Left lung (tissue), 10 donors: ENCODE data around the gene CLDN20. TPM values are rescaled to one million over a fixed set of nuclear protein-coding genes. Genes with fewer than 3 reads are reported as not detected.

ENCODE experiments used
- ATAC-seq: fragments of 200-7000 bp; cut with Tn5 transposase; one replicate; pipeline ENCODE4 v1.9.1; 2020; ENCODE audit warnings: moderate library complexity
- DNase-seq, 4 donors: peaks; one replicate each; pipeline ENCODE4 v3.0.0-alpha.2; 2013 to 2020
- H3K27ac ChIP-seq, 2 donors: fragments of 200-600 bp; sonication (generic) in 1 of 2; one replicate each; pipeline versions ENCODE4 v1.5.0 to v1.8.0; 2020 to 2021
- H3K27me3 ChIP-seq, 2 donors: fragments of 200-600 bp; sonication (generic) in 1 of 2; one replicate each; pipeline versions ENCODE4 v1.5.0 to v1.8.0; 2020 to 2021
- H3K36me3 ChIP-seq, 2 donors: fragments of 200-600 bp; sonication (generic) in 1 of 2; one replicate each; pipeline versions ENCODE4 v1.5.0 to v1.8.0; 2020 to 2021
- H3K4me1 ChIP-seq, 2 donors: fragments of 200-600 bp; one replicate each; pipeline ENCODE4 v1.8.0; 2021
- H3K4me3 ChIP-seq, 2 donors: fragments of 200-600 bp; sonication (generic) in 1 of 2; one replicate each; pipeline versions ENCODE4 v1.5.0 to v1.8.0; 2020 to 2021; ENCODE audit warnings: mild to moderate bottlenecking in 1 of 2
- H3K9me3 ChIP-seq, 2 donors: fragments of 200-600 bp; sonication (generic) in 1 of 2; one replicate each; pipeline versions ENCODE4 v1.5.0 to v1.8.0; 2020 to 2021
- CTCF ChIP-seq, 2 donors: fragments of 200-600 bp; sonication (generic) in 1 of 2; IDR thresholded peaks; one replicate each; pipeline versions ENCODE4 v1.5.0 to v1.8.0; 2021; ENCODE audit warnings: antibody characterized with exemption in 2 of 2
- intact Hi-C, 2 donors: fragments of 100-400 bp; cut with DNase I; formaldehyde crosslinking; loops; one replicate each; pipeline versions ENCODE4 v1.11.2 to v1.14.2; 2022
- polyA plus RNA-seq, 6 donors: library from polyadenylated mRNA; unstranded; fragments of 120-200 nt; gene quantifications; one replicate each; pipeline ENCODE4 v1.2.1, GENCODE V29; 2013; ENCODE audit not compliant: insufficient read length in 6 of 6
- total RNA-seq, 2 donors: library from RNA; stranded (reverse); fragmentation: NEBNext Ultra II Directional; extraction: Animal tissue kit (Norgen Biotek cat#: 25700); gene quantifications; one replicate each; pipeline ENCODE4 v1.2.1, GENCODE V29; 2021
- donor health status: DM: no; HTN: yes; CAD: no.
- donor health status: DM: no; HTN: no; CAD: no.

CLDN20 gene
- total and polyA plus RNA-seq, 8 donors, result 1.2 to 4.3 (median 3.0) TPM; not detected in 2

- no peaks in the 10 kb centered on the region for H3K9me3 ChIP-seq
- intact Hi-C loops, result no loop called here
- no peaks in the 10 kb centered on the region for H3K4me1 ChIP-seq
- H3K36me3 ChIP-seq, result peaks cover 0 to 67% of the 10 kb centered on the region in 2 donors
- DNase-seq, result no peak
- H3K4me3 ChIP-seq, result no peak overlapping the region
- H3K27ac ChIP-seq, result no peak overlapping the region
- no peak for TF ChIP-seq CTCF (IDR thresholded peaks at IDR 0.05)
- ATAC-seq, result no peak
- no peaks in the 10 kb centered on the region for H3K27me3 ChIP-seq
These were observed 7.6 kb upstream of the CLDN20 start for GRCh38 chr6:155256122-155256795.

DNA sequence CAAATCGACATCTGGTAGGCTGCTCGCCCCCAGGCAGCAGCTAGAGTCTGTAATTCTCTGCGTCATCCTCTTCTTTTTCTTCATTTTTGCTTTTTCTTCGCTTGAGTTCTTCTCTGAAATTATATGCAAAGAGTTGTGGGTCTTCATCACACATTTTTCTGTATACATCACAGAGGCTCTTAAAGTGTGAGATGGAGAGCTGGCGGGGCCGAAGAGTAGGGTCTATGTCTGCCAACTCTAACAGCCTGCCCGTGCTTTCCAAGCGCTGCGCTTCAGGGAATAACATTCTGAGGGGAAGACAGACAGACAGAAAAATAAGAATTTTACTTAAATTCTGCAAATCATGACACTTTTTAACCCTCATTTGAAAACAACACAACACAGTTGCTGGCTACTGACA lies 6.0 kb upstream of the CLDN20 start:
- no peak for DNase-seq
- no peak overlapping the region for H3K27ac ChIP-seq
- TF ChIP-seq CTCF (IDR thresholded peaks at IDR 0.05), result no peak
- H3K9me3 ChIP-seq, result no peaks in the 10 kb centered on the region
- no peak overlapping the region for H3K4me3 ChIP-seq
- peaks cover 0 to 60% of the 10 kb centered on the region in 2 donors for H3K36me3 ChIP-seq
- no peak for ATAC-seq
- no peaks in the 10 kb centered on the region for H3K27me3 ChIP-seq
- intact Hi-C loops, result no loop called here
- no peaks in the 10 kb centered on the region for H3K4me1 ChIP-seq

DNA sequence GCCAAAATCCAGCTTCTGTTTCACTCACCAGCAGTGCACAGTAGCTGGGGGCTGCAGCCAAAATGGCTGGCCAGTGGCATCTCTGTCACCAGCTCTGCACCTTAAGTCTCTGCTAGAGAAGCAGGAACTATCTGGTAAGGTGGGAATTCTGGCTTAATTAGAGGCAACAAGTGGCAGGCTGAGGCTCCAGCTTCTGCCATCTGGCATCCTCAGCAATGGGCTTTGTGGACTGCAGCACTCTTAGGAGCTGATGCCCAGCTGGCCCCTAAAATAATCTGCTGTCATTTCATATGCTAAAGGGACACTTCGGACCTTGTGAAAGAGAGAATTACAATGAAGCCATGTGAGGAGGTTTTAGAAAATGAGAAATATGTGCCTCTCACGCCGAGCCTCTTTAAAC lies 4.6 kb upstream of the CLDN20 start:
- H3K9me3 ChIP-seq, result no peaks in the 10 kb centered on the region
- no peak for TF ChIP-seq CTCF (IDR thresholded peaks at IDR 0.05)
- peaks cover 0 to 55% of the 10 kb centered on the region in 2 donors for H3K36me3 ChIP-seq
- no peak overlapping the region for H3K27ac ChIP-seq
- no peaks in the 10 kb centered on the region for H3K27me3 ChIP-seq
- no peaks in the 10 kb centered on the region for H3K4me1 ChIP-seq
- no peak overlapping the region for H3K4me3 ChIP-seq
- intact Hi-C loops, result no loop called here
- ATAC-seq, result no peak
- DNase-seq, result no peak

- Histone ChIP-seq H3K27me3 (no peaks in the 10 kb centered on the region), H3K4me3 (no peak overlapping the region), H3K4me1 (no peaks in the 10 kb centered on the region), H3K36me3 (peaks cover 0 to 48% of the 10 kb centered on the region in 2 donors), H3K27ac (no peak overlapping the region), H3K9me3 (no peaks in the 10 kb centered on the region)
- DNase-seq, result no peak
- ATAC-seq, result peak; percentile 68
- intact Hi-C loops, result no loop called here
- TF ChIP-seq CTCF (IDR thresholded peaks at IDR 0.05), result no peak
These were observed 3.9 kb upstream of the CLDN20 start for GRCh38 chr6:155259897-155260296.

DNA sequence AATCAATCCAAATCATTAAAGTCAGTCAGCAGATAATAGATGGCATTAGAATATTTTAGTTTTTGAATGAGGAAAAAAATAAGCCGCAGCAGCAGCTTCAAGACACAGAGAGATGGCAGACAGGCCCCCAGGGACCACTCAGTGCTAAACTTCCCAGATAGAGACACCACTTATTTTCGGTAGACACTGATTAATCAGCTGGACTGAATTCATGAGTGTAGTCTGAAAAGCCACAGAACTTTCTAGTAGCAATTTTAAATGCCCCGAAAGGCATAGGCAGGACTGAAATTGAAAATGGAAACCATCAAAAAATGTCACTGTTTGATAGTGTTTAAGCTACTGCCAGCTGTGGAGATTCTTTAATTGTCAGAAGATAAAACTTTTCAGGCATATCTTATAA lies 3.1 kb upstream of the CLDN20 start:
- ATAC-seq, result no peak

More for the DNA sequence above, 3.1 kb upstream of the CLDN20 start:
- no peak for TF ChIP-seq CTCF (IDR thresholded peaks at IDR 0.05)
- intact Hi-C loops, result no loop called here
- Histone ChIP-seq H3K4me3 (no peak overlapping the region), H3K4me1 (no peaks in the 10 kb centered on the region), H3K36me3 (peaks cover 0 to 41% of the 10 kb centered on the region in 2 donors), H3K27ac (no peak overlapping the region), H3K27me3 (no peaks in the 10 kb centered on the region), H3K9me3 (no peaks in the 10 kb centered on the region)
- no peak for DNase-seq
